ENCODE results near the gene TPI1.

TPI1 gene

DNA sequence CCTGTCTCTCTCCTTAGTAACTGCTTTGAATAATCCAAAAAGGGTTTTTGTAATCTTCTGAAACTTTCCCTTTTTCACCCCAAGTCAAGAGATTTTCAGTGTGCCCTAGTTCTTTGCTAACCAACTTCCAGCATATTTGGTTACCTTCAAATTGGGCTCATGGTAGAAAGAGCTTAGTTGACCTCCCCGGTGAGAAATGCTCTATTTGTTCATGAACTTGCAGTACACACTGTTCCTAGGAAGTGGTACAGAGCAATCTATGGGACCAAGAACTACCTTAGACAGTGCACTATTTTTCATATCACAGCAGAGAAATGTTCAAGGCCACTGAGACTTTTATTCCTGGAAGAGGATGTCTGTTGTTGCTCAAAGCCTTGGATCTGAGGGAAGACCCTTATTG is 13.7 kb upstream of the TPI1 start:
- Histone ChIP-seq H3K18ac (ENCODE audit: low read length) (no peak overlapping the region), H2BK15ac (replicated peaks; ENCODE audit: low read depth) (no peak overlapping the region), H3K27me3 (ENCODE audit: insufficient read depth, low read length, poor library complexity) (no peaks in the 10 kb centered on the region), H3K23ac (ENCODE audit: low read length) (no peak overlapping the region), H3K4ac (ENCODE audit: low read depth, low read length) (no peak overlapping the region), H3K9ac (ENCODE audit: low read length) (peak overlapping the region; percentile 70), H4K5ac (ENCODE audit: low read length) (no peak overlapping the region), H2BK120ac (ENCODE audit: low read depth, low read length) (no peak overlapping the region), H3K4me2 (ENCODE audit: low read length) (no peak overlapping the region), H2AK5ac (ENCODE audit: low read length) (no peak overlapping the region), H2BK5ac (ENCODE audit: low read length) (no peak overlapping the region), H3K36me3 (ENCODE audit: control insufficient read depth, insufficient read depth, low read length) (peaks cover 4% of the 10 kb centered on the region), H3K4me1 (ENCODE audit: control insufficient read depth, low read depth, low read length) (peaks cover 6% of the 10 kb centered on the region), H3K79me1 (ENCODE audit: low read length) (peaks cover 22% of the 10 kb centered on the region), H3K4me3 (ENCODE audit: low read length) (no peak overlapping the region), H4K8ac (ENCODE audit: low read depth, low read length) (no peak overlapping the region), H3K56ac (ENCODE audit: low read length) (no peak overlapping the region), H3K27ac (ENCODE audit: low read depth, low read length) (no peak overlapping the region), H3K79me2 (ENCODE audit: control insufficient read depth, insufficient read depth, low read length) (peaks cover 26% of the 10 kb centered on the region)
- no peak for DNase-seq
- no CpG with 5 or more reads among the region's 1 CpG for WGBS (ENCODE audit: extremely low coverage, insufficient coverage, low lambda C conversion rate)

DNA sequence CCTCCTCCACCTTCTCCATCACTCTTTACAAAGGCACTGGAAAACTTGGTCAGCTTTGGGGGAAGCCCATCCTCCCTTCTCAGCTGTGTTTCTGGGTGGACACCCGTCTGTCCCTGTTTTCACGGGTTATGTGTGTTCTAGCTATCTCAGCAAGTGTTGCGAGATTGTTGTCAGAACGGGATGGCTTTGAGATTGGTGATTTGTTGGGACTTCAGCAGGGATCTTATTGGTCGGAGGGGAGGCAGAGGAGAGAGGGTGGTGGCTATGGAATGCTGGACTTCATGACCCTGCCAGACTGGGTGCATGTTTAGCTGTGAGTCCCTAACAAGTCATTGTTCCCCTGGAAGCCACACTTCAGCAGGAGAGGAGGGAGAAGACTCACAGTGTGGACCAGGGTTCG is 13.3 kb upstream of the TPI1 start:
- Histone ChIP-seq H4K5ac (ENCODE audit: low read length) (no peak overlapping the region), H3K4me1 (ENCODE audit: control insufficient read depth, low read depth, low read length) (peaks cover 6% of the 10 kb centered on the region), H3K79me1 (ENCODE audit: low read length) (peaks cover 22% of the 10 kb centered on the region), H2BK120ac (ENCODE audit: low read depth, low read length) (no peak overlapping the region), H3K18ac (ENCODE audit: low read length) (no peak overlapping the region), H3K23ac (ENCODE audit: low read length) (peak overlapping the region; percentile 70), H3K27me3 (ENCODE audit: insufficient read depth, low read length, poor library complexity) (no peaks in the 10 kb centered on the region), H3K4me3 (ENCODE audit: low read length) (no peak overlapping the region), H3K36me3 (ENCODE audit: control insufficient read depth, insufficient read depth, low read length) (peaks cover 8% of the 10 kb centered on the region), H2AK5ac (ENCODE audit: low read length) (no peak overlapping the region), H3K27ac (ENCODE audit: low read depth, low read length) (no peak overlapping the region), H2BK5ac (ENCODE audit: low read length) (no peak overlapping the region), H3K4me2 (ENCODE audit: low read length) (no peak overlapping the region), H3K4ac (ENCODE audit: low read depth, low read length) (no peak overlapping the region), H3K56ac (ENCODE audit: low read length) (no peak overlapping the region), H3K9ac (ENCODE audit: low read length) (peak overlapping the region; percentile 1), H2BK15ac (replicated peaks; ENCODE audit: low read depth) (no peak overlapping the region), H4K8ac (ENCODE audit: low read depth, low read length) (no peak overlapping the region), H3K79me2 (ENCODE audit: control insufficient read depth, insufficient read depth, low read length) (peaks cover 26% of the 10 kb centered on the region)
- DNase-seq: peak; percentile 22
- no CpG with 5 or more reads among the region's 6 CpGs for WGBS (ENCODE audit: extremely low coverage, insufficient coverage, low lambda C conversion rate)

DNA sequence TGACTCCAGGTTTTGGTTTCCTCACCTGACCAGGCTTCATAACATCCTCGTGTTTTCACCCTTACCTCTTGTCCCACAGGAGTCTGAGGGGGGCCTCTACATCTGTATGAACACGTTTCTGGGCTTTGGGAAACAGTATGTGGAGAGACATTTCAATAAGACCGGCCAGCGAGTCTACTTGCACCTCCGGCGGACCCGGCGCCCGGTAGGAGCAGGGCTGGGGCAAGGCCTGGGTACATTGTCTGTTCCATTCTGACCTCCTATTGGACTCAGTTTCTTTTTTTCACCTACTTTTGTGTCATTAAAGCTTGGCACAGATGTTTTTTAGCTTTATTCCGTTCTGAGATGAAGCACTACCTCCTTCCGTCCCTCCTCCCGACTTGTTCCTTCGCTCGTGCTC is 12.0 kb upstream of the TPI1 start:
- no peaks in the 10 kb centered on the region for H3K27me3 ChIP-seq (ENCODE audit: insufficient read depth, low read length, poor library complexity)
- H3K18ac ChIP-seq (ENCODE audit: low read length): no peak overlapping the region
- peaks cover 21% of the 10 kb centered on the region for H3K79me2 ChIP-seq (ENCODE audit: control insufficient read depth, insufficient read depth, low read length)
- no peak overlapping the region for H3K4me3 ChIP-seq (ENCODE audit: low read length)
- H3K4me1 ChIP-seq (ENCODE audit: control insufficient read depth, low read depth, low read length): peaks cover 6% of the 10 kb centered on the region
- no peak overlapping the region for H3K4me2 ChIP-seq (ENCODE audit: low read length)
- H3K36me3 ChIP-seq (ENCODE audit: control insufficient read depth, insufficient read depth, low read length): peaks cover 8% of the 10 kb centered on the region
- WGBS (ENCODE audit: extremely low coverage, insufficient coverage, low lambda C conversion rate): no CpG with 5 or more reads among the region's 14 CpGs
- no peak overlapping the region for H2BK120ac ChIP-seq (ENCODE audit: low read depth, low read length)
- H4K8ac ChIP-seq (ENCODE audit: low read depth, low read length): no peak overlapping the region
- H3K56ac ChIP-seq (ENCODE audit: low read length): no peak overlapping the region
- no peak overlapping the region for H3K27ac ChIP-seq (ENCODE audit: low read depth, low read length)
- no peak overlapping the region for H2BK15ac ChIP-seq (replicated peaks; ENCODE audit: low read depth)
- DNase-seq: no peak
- no peak overlapping the region for H2BK5ac ChIP-seq (ENCODE audit: low read length)
- no peak overlapping the region for H3K4ac ChIP-seq (ENCODE audit: low read depth, low read length)
- H2AK5ac ChIP-seq (ENCODE audit: low read length): no peak overlapping the region
- no peak overlapping the region for H3K23ac ChIP-seq (ENCODE audit: low read length)
- no peak overlapping the region for H4K5ac ChIP-seq (ENCODE audit: low read length)
- no peak overlapping the region for H3K9ac ChIP-seq (ENCODE audit: low read length)
- peaks cover 15% of the 10 kb centered on the region for H3K79me1 ChIP-seq (ENCODE audit: low read length)

DNA sequence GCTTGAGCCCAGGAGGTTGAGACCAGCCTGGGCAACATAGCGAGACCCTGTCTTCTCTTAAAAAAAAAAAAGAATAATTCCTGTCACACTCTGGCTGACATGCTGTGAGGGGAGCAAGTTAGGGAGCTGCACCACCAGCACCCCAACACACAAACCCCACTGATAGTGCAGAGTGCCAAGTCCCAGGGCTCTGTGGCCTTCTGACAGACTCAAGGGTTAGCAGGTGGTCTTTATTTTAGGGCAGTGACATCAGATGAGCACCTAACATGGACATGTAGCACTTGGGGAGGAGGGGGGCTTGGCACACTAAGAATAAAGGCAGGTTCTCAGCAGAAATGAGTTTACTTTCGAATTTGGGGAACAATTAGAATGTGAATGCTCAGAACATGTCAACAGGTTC is 8.5 kb upstream of the TPI1 start:
- H2BK120ac ChIP-seq (ENCODE audit: low read depth, low read length): no peak overlapping the region
- no peak overlapping the region for H3K4me2 ChIP-seq (ENCODE audit: low read length)

DNA sequence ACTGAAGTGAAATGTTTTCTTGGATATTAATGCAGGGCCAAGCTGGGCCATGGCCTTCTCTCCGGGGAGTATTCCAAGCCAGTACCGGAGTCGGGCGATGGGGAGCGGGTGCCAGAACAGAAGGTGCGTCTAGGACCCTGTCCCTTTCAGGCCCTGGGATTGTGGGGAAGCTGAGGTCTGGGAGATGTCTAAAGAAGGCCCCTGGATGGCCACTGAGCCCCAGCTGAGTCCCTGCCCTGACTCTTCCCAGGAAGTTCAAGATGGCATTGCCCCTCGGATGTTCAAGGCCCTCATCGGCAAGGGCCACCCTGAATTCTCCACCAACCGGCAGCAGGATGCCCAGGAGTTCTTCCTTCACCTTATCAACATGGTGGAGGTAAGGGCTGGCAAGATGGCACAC is 7.2 kb upstream of the TPI1 start:
- Histone ChIP-seq H3K79me1 (ENCODE audit: low read length) (peaks cover under 1% of the 10 kb centered on the region), H2BK120ac (ENCODE audit: low read depth, low read length) (no peak overlapping the region), H3K36me3 (ENCODE audit: control insufficient read depth, insufficient read depth, low read length) (peaks cover 20% of the 10 kb centered on the region), H2BK5ac (ENCODE audit: low read length) (no peak overlapping the region), H3K9ac (ENCODE audit: low read length) (no peak overlapping the region), H2AK5ac (ENCODE audit: low read length) (no peak overlapping the region), H4K8ac (ENCODE audit: low read depth, low read length) (no peak overlapping the region), H3K27me3 (ENCODE audit: insufficient read depth, low read length, poor library complexity) (no peaks in the 10 kb centered on the region), H3K4ac (ENCODE audit: low read depth, low read length) (no peak overlapping the region), H3K4me3 (ENCODE audit: low read length) (no peak overlapping the region), H3K23ac (ENCODE audit: low read length) (no peak overlapping the region), H2BK15ac (replicated peaks; ENCODE audit: low read depth) (no peak overlapping the region), H3K56ac (ENCODE audit: low read length) (no peak overlapping the region), H3K4me1 (ENCODE audit: control insufficient read depth, low read depth, low read length) (no peaks in the 10 kb centered on the region), H3K4me2 (ENCODE audit: low read length) (no peak overlapping the region), H3K27ac (ENCODE audit: low read depth, low read length) (no peak overlapping the region), H4K5ac (ENCODE audit: low read length) (no peak overlapping the region), H3K79me2 (ENCODE audit: control insufficient read depth, insufficient read depth, low read length) (peaks cover 1% of the 10 kb centered on the region), H3K18ac (ENCODE audit: low read length) (no peak overlapping the region)
- WGBS (ENCODE audit: extremely low coverage, insufficient coverage, low lambda C conversion rate): no CpG with 5 or more reads among the region's 9 CpGs
- no peak for DNase-seq

More for the DNA sequence above, 8.5 kb upstream of the TPI1 start:
- Histone ChIP-seq H3K23ac (ENCODE audit: low read length) (no peak overlapping the region), H4K8ac (ENCODE audit: low read depth, low read length) (no peak overlapping the region), H3K9ac (ENCODE audit: low read length) (no peak overlapping the region), H3K18ac (ENCODE audit: low read length) (no peak overlapping the region), H3K4ac (ENCODE audit: low read depth, low read length) (no peak overlapping the region), H3K79me1 (ENCODE audit: low read length) (peaks cover 8% of the 10 kb centered on the region), H3K27me3 (ENCODE audit: insufficient read depth, low read length, poor library complexity) (no peaks in the 10 kb centered on the region), H3K4me1 (ENCODE audit: control insufficient read depth, low read depth, low read length) (peaks cover 3% of the 10 kb centered on the region), H3K36me3 (ENCODE audit: control insufficient read depth, insufficient read depth, low read length) (peaks cover 19% of the 10 kb centered on the region), H3K56ac (ENCODE audit: low read length) (no peak overlapping the region), H2BK5ac (ENCODE audit: low read length) (no peak overlapping the region), H3K79me2 (ENCODE audit: control insufficient read depth, insufficient read depth, low read length) (peaks cover 10% of the 10 kb centered on the region), H2BK15ac (replicated peaks; ENCODE audit: low read depth) (no peak overlapping the region), H2AK5ac (ENCODE audit: low read length) (no peak overlapping the region), H4K5ac (ENCODE audit: low read length) (no peak overlapping the region), H3K27ac (ENCODE audit: low read depth, low read length) (no peak overlapping the region), H3K4me3 (ENCODE audit: low read length) (no peak overlapping the region)
- no peak for DNase-seq
- WGBS (ENCODE audit: extremely low coverage, insufficient coverage, low lambda C conversion rate): no CpG with 5 or more reads among the region's 2 CpGs

DNA sequence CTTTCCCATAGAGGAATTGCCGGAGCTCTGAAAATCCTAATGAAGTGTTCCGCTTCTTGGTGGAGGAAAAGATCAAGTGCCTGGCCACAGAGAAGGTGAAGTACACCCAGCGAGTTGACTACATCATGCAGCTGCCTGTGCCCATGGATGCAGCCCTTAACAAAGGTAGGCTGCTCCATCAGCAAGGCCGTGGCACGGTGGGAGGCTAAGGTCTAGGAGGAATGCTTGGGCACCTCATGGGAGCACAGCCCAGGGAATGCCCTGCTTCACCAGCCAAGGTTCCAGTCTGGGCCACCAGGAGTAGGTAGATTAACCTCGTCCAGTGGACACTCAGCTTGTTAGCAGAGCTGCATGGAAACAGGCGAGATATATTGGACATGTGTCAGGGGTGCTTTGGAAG is 6.4 kb upstream of the TPI1 start:
- WGBS (ENCODE audit: extremely low coverage, insufficient coverage, low lambda C conversion rate): no CpG with 5 or more reads among the region's 7 CpGs
- Histone ChIP-seq H3K4ac (ENCODE audit: low read depth, low read length) (no peak overlapping the region), H3K18ac (ENCODE audit: low read length) (no peak overlapping the region), H3K27me3 (ENCODE audit: insufficient read depth, low read length, poor library complexity) (no peaks in the 10 kb centered on the region), H2AK5ac (ENCODE audit: low read length) (no peak overlapping the region), H4K8ac (ENCODE audit: low read depth, low read length) (no peak overlapping the region), H3K9ac (ENCODE audit: low read length) (no peak overlapping the region), H3K4me3 (ENCODE audit: low read length) (no peak overlapping the region), H3K36me3 (ENCODE audit: control insufficient read depth, insufficient read depth, low read length) (peaks cover 20% of the 10 kb centered on the region), H3K56ac (ENCODE audit: low read length) (no peak overlapping the region), H3K4me1 (ENCODE audit: control insufficient read depth, low read depth, low read length) (no peaks in the 10 kb centered on the region), H3K79me1 (ENCODE audit: low read length) (no peaks in the 10 kb centered on the region), H3K23ac (ENCODE audit: low read length) (no peak overlapping the region), H2BK5ac (ENCODE audit: low read length) (no peak overlapping the region), H3K79me2 (ENCODE audit: control insufficient read depth, insufficient read depth, low read length) (no peaks in the 10 kb centered on the region), H2BK120ac (ENCODE audit: low read depth, low read length) (no peak overlapping the region), H3K27ac (ENCODE audit: low read depth, low read length) (no peak overlapping the region), H3K4me2 (ENCODE audit: low read length) (no peak overlapping the region), H2BK15ac (replicated peaks; ENCODE audit: low read depth) (no peak overlapping the region), H4K5ac (ENCODE audit: low read length) (no peak overlapping the region)
- DNase-seq: no peak
